Activated CD4-positive, CD25-positive, alpha-beta regulatory T cell (primary cell): ENCODE measurements around the gene CDH6.

Experiments used
- DNase-seq, 4 experiments: peaks; one replicate each; lab custom pipeline; 2025; lab: John Stamatoyannopoulos, UW

CDH6 gene

DNA sequence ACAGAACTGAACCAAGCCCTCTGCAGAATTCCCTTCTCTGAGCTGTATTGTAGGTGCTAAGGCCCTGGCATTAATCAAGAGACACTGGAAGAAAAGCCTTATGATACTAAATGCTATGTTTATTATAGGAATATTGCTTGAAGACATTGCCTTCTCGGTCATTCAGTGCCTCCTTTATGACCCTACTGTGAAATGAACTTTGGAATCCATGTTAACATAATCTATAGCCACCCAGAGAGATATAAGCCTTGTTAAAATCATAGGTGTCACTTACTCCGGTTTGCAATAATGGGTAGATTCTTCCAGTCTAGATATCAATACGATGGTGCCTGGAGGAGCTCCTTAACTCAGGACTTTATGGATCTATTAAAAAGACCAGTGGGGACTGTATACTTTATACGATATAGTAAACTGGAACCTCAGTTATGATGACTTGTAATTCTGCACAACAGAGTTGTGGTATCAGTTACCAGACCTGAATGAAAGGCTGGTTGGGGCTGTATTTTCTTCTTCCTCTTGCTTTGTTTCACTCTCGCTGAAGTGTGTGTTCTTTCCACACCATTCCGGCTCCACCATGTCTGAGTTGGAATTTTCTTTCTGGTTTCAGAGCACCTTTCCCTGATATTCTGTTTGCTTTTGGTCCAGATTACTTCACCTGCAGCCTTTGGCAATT, 183.9 kb downstream of the CDH6 start:
- DNase-seq: no peak

DNA sequence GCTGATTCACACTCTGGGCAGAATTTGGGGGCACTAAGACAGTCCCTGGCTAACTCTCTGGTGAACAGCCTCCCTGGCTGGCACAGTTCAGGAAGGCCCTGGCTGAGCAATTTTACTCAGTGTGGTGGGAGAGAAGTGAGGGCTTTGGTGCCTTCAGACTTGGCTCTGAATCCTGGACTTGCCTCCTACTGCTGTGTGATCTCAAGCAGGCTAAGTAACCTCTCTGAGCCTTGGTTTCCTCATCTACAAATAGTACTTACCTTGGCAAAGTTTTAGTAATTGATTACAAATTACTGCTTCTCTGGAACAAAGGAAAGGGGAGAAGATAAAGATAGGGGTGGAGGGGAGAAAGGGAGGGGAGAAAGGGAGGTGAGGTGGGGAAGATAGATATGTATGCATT, 184.7 kb downstream of the CDH6 start:
- no peak for DNase-seq
